Stromal cell of bone marrow (primary cell): ENCODE measurements around the gene STPG3.
A peak's percentile ranks its signal among the peaks of the same experiment; 100 is the strongest.
"Not testable (repeated sequence)": the region's sequence is repeated elsewhere in the genome, so short reads cannot be mapped to it uniquely, and the experiment has no call there.

Source experiments
- DNase-seq: peaks from one replicate; pipeline ENCODE4 v3.0.0-alpha.2; 2012; ENCODE audit warnings: low read depth

STPG3 gene

DNA sequence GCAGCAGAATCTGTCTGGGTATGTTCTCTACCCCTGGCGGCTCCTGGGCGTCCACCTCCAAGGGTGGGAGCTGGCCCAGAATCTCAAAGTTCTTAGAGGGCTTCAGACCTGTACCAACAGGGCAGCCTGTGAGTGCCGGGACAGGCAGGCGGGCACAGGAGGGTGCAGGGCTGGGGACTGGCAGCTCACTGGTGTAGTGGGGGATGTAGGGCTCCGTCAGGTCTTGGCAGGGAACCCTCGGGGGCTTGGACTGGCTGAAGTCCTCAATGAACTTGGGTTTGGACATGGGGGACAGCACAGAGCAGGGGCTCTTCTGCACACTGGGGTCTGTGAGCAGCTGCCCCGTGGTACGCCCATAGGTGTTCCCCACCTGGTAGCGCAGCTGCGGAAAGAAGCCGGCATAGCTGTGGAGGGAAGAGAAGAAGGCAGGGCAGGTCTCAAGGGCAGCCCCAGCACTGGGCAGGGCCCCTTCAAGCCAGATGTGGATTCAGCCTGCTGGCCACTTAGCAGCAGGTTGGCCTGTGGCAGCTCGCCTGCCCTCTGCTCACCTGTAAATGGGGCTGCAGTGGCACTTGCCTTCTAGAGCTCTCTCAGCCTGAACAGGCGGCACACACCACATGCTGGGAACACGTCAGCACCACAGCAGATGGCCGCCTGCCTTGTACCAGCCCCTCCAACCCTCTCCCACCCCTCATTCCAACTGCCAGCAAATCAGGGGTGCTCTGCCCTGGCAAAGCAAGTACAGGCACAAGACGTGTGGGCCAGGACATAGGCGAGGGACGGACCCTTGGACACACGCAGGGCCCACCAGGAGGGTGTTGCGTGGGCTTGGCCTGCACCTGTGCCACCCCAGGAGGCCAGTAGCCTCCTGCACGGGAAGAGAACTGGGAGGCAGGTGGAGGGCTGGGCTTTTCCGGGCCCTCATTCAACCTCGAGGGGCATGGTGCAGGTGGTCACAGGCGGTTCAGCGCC is 5.3 kb upstream of the STPG3 start:
- DNase-seq, result no peak

DNA sequence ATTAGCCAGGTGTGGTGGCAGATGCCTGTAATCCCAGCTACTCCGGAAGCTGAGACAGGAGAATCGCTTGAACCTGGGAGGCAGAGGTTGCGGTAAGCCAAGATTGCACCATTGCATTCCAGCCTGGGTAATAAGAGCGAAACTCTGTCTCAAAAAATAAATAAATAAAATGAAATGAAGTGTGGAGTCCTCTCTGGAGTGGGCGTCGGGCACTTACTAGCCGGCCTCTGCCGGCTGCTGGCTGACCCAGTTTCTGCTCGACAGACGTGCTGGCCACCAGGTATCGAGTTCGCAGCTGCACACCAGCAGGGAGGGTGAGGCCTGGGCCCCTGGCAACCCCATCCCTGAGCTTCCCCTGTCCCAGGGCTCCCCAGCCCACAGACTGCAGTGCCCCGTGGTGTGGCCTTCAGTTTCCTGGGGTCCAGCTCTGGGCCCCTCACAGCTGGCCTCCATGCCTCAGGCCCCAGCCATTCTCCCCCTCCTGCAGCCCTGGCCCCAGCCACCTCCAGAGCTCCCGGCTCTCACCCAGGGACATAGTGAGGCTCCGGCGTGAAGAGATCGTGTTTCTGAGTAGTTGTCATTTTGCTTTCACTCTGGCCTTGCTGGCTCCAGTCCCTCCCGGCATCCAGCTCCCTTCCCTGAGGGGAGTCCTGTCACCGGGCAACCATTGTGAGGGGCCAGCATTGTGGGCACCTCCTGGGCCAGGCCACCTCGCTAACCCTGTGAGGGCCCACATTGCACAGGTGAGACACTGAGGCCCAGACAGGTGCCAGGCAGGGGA is 3.8 kb upstream of the STPG3 start:
- no peak for DNase-seq

- DNase-seq, result no peak
Observed at GRCh38 chr9:137247916-137248175, 3.2 kb upstream of the STPG3 start.

- DNase-seq, result no peak
Observed at GRCh38 chr9:137250329-137251193, 525 bp upstream of the STPG3 start.

- DNase-seq, result no peak
Observed at GRCh38 chr9:137251490-137252268, 593 bp downstream of the STPG3 start.

DNA sequence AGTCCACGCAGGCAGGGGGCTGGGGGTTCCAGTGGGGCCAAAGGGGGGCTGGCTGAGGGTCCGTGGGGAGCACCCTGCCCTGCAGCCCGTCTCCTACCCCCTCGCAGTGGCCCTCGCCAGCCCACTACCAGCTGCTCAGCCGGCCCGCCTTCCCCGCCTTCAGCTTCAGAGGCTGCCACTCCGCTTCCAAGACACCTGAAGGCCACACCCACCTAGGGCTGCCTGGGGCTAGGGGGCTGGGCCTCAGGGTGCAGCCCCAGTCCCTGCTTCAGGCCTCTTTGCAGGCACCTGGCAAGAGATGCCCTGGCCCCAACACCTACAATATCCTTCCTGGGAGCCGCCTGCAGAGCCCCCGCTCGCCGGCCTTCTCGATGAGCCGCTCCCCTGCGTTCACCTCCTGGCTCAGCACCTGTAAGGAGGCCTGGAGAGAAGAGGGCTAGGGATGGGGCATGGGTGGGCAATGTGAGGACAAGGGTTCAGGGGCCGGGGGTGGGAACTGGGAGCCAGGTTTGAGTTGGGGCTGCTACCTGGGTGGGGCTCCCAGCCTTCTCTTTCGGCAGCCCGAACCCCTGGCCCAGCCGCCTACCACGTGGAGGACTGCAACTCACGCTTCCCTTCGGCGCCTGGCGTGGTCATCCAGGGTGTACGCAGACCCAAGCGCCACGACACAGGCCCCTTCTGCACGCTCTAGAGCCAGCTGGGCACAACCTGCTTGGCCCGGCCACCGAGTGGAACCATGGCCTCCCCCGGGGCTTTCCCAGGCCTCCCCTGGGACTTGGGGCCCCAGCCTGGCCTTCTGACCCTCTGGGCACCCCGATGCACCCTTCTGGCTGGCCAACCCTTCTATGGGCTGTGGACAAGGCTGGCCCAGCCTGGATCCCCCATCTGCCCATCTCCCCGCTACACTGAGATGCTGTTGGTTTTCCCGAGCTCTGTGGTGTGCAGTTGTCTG is 1.7 kb downstream of the STPG3 start:
- no peak for DNase-seq

- DNase-seq, result no peak
Observed at GRCh38 chr9:137253717-137254623, 2.9 kb downstream of the STPG3 start.

DNA sequence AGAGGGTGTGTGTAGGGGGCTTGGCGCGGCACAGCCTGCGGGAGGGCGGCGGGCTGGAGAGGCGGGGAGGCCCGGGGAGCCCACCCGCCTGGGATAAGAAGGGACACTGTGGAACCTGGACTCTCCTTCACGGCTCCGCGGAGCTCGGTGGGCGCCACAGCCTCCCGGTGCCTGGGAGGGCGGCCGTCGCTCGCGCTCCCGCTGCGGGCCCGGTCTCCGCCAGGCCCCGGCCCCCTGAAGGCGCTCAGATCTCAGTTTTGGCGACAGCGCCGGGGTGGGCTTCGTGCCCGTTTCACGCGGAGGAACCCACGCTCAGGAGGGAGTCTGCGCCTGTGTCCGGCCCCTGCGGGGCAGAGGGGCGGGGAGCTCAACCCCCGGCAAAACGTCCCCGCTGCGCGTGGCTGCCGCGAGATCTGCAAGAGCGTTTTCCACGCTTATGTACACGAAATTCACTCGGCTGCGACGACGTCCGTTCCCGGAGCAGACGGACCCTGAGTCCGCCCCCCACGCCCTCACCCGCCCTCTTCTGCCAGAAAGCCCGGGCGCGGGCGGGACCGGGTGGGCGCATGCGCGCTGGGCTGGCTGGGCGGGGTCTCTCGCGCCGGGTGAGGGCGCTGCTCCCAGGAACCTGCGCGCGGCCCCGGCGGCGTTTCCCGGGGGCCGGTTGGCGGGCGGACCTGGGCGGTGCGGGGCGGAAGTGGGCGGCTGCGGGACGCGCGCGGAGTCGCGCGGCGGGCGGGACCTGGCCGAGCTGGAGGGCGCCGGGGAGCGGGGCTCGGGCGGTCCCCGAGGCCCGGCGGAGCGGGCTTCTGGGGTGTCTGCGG is 3.8 kb downstream of the STPG3 start, which contains the start of gene NELFB:
TSS of gene NELFB (plus strand) at position 704 of the 824 bp plus-strand sequence.
- peak; percentile 74 for DNase-seq

GRCh38 chr9:137255448-137256114 is 4.5 kb downstream of the STPG3 start:
- DNase-seq, result no peak

DNA sequence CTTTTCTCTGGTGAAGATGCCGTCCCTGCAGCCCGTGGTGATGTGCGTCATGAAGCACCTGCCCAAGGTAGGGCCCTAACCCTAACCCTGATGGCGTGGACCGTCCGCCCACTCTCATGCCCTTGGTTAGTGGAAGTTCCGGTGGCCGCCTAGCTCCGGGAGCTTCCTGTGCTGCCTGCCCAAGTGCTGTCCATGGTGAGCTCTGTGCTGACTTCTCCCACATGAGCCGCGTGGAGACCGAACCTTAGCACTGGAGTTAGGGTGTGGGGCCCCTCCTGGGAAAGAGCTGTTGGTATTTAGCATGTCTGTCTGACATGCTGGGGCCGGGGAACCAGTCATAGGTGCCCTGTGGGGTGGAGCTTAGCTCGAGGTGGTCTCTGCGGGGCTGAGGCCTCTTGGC is 5.3 kb downstream of the STPG3 start:
- no peak for DNase-seq

- no peak for DNase-seq
Observed at GRCh38 chr9:137256856-137257255, 5.8 kb downstream of the STPG3 start.

DNA sequence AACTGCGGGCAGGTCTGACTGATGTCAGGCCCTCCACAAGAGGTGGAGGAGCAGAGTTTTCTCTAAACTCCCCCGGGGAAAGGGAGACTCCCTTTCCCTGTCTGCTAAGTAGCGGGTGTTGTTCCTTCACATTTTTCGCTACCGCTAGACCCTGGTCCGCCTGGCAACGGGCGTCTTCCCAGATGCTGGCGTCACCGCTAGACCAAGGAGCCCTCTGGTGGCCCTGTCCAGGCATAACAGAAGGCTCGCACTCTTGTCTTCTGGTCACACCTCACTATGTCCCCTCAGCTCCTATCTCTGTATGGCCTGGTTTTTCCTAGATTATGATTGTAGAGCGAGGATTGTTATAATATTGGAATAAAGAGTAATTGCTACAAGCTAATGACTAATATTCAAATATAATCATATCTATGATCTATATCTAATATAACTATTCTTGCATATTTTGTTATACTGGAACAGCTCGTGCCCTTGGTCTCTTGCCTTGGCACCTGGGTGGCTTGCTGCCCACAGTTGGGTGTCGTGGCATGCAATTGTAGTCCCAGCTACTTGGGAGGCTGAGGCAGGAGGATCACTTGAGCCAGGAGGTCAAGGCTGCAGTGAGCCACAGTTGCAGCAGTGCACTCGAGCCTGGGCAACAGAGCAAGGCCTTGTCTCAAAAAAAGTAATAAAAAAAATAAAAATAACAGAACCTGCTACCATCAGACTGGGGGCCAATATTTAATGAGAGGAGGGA is 11.3 kb downstream of the STPG3 start:
- not testable (repeated sequence) for DNase-seq

DNA sequence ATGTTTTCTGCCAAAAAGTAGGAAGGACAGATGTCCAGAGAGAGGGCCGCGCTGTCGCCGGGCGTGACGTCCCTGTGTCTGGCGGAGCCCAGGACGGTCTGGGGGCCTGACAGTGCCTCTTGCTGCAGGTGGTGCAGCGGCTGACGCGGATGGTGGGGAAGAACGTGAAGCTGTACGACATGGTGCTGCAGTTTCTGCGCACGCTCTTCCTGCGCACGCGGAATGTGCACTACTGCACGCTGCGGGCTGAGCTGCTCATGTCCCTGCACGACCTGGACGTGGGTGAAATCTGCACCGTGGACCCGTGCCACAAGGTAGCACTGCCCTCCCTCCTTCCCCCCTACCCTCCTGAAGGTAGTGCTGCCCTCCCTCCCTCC is 11.8 kb downstream of the STPG3 start:
- no peak for DNase-seq

GRCh38 chr9:137263506-137263905 is 12.4 kb downstream of the STPG3 start:
- DNase-seq, result no peak

DNA sequence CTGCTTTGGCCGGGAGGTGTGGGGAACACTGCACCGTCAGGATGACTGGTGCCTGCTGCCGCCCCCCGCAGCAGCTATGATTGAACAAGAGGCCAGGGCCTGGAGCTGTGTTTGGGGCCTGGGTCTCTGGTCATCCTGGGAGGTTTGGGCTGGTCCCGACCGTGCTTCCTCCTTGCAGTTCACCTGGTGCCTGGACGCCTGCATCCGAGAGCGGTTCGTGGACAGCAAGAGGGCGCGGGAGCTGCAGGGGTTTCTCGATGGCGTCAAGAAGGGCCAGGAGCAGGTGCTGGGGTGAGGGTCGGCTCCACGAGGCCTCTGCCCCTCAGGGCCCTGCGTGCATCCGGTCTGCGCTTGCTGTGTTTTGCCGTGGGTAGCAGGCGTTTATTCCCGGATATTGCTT is 13.0 kb downstream of the STPG3 start:
- DNase-seq, result no peak

DNA sequence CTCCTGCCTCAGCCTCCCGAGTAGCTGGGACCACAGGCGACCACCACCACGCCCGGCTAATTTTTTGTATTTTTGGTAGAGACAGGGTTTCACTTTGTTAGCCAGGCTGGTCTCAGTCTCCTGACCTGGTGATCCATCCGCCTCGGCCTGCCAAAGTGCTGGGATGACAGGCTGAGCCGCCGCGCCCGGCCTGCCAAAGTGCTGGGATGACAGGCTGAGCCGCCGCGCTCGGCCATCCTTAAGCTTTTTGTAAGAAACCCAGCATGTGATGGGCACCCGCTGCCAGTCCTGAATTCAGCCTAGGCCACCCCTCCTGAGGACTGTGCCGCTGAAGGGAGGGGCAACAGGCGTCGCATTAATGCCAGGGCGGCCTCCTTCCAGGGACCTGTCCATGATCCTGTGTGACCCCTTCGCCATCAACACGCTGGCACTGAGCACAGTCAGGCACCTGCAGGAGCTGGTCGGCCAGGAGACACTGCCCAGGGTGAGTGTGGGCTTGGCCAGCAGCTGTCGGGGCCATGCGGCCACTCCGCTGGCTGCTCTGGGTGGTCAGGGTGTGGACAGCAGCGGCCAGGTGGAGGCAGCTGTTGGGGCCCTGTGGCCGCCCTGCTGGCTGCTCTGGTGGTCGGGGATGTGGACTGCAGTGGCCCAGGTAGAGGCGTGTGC is 14.5 kb downstream of the STPG3 start:
- DNase-seq, result no peak

GRCh38 chr9:137266162-137266527 is 15.1 kb downstream of the STPG3 start:
- no peak for DNase-seq
